ENCODE data around the gene STYXL2.
A peak's percentile ranks its signal among the peaks of the same experiment; 100 is the strongest.

The STYXL2 gene

DNA sequence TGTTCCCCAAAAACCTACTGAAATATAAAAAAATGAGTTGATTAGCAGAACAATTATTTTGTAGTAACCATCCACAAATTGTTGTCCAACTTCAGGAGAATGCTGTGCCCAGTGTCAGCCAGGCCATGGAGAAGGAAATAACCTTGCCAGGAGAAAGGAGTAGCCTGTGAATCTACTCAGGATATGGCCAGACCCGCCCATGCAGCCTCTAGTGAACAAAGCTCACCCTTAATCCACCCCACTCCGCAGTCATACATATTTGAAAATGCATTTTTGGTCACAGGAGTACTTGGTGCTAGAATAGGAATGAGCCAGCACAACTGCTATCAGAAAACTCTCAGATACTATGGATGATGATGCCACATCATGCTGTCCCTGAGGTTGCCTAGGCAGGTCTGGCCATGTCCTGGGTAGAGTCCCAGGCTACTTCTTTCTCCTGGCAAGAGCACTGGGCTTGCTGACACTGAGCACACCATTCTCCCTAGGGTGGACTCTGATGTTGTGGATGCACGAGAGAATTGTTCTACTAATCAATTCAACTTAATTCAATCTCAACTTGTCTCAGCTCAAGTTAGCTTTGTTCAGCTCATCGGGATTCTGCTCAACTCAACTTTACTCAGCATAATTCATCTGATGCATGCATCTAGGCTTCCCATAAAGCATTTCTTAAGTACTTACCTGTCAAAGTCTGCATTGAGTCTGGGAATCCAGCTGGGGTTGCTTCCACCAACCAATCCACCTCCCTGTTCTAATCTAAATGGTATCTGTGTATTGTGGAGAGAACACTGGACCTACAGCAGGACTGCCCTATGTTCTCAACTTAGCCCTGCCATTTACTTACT lies 18.2 kb downstream of the STYXL2 start:
- no peak for DNase-seq

DNA sequence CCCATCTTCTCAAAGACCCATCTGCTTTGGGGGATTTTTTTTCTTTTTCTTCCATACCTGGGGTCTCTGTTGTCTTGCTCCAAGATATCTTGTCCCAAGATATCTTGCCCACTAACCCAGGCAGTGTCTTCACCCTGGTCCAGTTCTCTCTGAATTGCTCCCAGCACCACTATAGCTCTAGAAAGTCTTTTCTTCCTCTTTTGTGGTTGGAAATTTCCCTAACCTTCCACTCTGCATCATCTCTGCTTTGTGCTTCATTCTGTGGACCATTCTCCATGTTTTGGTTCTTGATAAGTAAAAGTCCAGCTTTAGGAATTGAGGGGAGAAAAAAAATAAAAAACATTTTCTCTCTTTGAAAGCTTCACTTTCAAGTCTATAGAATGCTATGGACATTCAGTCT lies 20.9 kb downstream of the STYXL2 start:
- DNase-seq = no peak

DNA sequence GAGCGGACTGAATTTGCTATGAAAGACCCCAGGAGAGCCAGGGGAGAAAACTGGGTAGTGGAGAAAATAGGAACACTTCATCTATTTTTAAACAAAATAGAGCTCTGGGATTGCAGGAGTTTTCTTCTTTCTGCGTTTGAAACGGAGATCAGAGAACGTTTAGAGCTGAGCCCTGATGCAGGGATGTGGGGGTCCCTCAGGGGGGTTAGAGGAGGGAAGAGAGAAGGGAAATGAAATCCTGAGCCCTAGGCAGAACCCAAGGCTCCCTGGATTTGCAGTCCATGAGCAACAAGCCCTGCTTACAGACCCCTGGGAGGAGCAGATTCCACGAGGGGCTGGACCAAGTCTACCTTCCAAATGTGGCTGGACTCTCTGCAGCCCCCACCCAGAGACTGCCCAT lies 21.8 kb downstream of the STYXL2 start:
- no peak for DNase-seq

DNA sequence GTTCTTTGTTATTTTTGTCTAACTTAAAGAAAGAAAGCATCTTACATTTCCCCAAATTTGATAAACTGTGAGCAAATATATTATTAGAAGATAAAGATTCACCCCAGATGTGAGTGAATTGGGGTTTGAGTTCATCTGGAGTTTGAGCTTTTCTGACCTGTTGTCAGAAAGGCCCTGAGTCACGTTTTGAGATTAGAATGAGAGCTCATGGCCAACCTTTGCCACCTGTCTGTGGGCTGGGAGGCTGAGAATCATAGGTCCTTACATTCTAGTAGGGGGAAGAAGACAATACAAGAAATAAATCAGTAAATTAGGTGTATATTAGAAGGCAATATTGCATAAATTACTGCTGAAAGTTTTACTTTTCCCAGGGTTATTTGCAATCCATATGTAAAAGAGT lies 22.3 kb downstream of the STYXL2 start:
- no peak for DNase-seq

DNA sequence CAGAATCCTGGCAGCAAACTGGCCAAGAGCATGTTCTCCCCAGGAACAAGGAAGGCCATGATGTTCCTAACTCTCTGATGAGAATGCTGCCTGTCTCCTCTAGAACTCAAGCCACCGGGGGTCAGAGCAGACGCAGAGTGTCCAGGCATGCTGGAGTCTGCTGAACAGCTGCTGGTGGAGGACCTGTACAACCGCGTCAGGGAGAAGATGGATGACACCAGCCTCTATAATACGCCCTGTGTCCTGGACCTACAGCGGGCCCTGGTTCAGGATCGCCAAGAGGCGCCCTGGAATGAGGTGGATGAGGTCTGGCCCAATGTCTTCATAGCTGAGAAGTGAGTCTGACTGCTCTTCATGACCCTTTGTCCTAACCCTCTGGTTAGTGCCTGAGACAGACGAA lies 23.4 kb downstream of the STYXL2 start:
- DNase-seq = no peak

DNA sequence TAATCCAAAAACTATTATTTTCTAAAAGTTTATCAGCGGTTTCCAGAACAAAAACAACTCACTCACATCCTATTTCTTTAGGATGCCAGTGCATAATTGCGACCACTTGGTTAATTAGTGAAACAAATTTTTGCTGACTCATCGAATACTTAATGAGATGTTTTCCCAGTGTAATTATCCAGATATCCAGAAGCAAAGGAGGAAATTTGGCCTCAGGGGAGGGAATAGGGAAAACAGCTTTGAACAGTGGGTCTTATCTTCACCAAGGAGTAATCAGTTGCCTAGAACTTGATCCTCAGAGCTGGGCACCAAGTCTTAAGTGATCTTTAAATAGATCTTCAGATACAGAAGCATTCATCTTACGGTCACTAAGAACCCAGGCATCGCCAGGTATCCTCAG lies 24.3 kb downstream of the STYXL2 start:
- no peak for DNase-seq

DNA sequence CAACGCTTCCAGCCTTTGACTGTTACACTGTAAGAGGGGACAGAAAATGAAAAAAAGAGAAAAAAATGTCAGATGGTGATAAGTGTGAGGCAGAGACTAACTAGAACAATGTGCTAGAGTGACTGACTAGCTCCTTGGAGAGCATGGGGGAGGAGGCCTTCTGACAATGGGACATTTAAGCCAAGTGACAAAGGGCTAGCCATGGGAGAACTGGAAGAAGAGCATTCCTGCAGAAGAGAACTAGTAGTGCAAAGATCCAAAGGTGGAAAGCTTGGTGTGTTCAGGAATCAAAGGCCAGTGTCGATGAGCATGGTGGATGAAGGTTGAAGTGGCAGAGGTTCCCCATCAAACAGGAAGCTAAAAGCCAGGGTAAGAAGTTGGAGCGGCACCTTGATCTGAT lies 25.8 kb downstream of the STYXL2 start:
- no peak for DNase-seq

DNA sequence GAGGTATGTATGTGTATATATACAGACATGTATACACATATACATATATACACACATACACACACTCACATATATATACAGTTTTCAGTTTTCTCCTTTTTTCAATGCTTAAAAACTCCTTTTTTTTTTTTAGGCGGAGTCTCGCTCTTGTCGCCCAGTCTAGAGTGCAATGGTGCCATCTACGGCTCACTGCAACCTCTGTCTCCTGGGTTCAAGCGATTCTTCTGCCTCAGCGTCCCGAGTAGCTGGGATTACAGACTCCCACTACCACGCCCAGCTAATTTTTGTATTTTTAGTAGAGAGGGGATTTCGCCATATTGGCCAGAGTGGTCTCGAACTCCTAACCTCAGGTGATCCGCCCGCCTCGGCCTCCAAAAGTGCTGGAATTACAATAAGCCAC lies 27.0 kb downstream of the STYXL2 start:
- no peak for DNase-seq

DNA sequence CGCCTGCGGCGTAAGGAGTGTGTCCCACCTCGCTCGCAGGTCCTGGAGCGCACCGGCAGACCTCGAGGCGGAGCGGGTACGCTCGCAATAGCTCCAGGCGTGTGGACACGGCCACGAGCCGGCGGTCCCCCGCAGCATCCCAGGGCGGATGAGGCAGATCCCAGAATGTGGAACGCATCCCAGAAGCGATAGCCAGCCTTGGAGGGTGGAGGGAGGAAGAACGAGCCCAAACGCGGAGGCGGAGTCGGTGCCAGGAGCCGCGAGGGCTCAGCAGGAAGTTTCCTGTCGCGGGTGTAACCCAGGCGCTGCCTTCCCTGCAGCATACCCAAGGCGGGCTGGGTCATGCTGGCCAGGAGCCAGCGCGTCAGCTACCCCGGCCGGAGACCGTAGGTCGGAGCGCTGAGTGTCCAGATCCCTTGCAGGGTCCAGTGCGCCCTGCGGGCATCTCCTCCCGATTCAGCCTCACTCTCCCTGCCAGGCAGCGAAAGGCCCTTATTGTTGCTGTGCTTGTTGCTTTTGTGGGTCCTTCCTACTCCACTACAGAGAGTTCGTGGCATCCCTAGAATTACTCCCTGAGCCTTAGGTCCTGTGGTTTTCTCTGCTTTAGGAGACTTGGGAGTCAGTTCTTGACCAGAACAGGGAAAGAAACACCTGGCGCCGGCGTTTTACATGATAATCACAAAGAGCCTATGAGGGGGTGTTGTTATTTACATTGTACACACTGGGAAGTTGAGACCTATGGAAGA lies 27.7 kb downstream of the STYXL2 start:
- DNase-seq = peak; percentile 12

DNA sequence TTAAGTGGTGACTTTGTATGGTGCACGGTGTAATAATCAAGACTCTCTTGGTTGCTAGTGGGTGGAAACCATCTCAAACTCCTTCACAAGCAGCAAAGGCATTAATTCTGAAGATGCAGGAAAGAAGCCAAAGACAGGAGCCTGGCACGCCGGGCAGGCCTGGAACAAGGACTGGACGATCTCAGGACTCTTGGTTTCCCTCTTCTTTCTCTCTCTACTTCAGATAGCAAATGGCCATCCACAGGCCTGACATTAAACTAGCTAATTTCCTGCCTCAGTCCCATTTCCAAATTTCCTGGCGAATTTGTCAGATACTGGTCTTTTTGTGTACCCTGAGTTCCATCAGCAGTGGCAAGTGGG lies 28.2 kb downstream of the STYXL2 start:
- DNase-seq = no peak

DNA sequence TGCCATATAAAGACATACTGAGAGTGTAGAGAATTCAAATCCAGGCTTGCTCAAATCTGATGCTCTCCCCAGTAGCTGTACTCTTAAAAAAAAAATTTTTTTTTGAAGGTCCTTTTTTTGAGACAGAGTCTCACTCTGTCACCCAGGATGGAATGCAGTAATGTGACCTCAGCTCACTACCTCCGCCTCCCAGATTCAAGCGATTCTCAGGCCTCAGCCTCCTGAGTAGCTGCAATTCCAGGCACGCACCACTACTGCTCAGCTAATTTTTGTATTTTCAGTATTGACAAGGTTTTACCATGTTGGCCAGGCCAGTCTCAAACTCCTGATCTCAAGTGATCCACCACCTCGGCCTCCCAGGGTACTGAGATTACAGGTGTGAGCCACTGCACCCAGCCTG lies 28.7 kb downstream of the STYXL2 start:
- DNase-seq = no peak

DNA sequence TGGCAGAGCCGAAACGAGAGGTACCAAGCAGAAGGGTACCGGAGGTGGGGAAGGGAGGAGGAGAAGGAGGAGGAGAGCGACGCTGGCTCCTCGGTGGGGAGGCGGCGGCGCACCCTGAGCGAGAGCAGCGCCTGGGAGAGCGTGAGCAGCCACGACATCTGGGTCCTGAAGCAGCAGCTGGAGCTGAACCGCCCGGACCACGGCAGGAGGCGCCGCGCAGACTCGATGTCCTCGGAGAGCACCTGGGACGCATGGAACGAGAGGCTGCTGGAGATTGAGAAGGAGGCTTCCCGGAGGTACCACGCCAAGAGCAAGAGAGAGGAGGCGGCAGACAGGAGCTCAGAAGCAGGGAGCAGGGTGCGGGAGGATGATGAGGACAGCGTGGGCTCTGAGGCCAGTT lies 32.4 kb downstream of the STYXL2 start:
- no peak for DNase-seq

DNA sequence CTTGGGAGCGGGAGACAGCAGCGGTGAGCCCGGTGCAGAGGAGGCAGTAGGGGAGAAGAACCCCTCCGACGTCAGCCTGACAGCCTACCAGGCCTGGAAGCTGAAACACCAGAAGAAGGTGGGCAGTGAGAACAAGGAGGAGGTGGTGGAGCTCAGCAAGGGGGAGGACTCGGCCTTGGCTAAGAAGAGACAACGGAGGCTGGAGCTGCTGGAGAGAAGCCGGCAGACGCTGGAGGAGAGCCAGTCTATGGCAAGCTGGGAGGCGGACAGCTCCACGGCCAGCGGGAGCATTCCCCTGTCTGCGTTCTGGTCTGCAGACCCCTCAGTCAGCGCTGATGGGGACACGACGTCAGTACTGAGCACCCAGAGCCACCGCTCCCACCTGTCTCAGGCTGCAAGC lies 32.9 kb downstream of the STYXL2 start:
- DNase-seq = no peak

DNA sequence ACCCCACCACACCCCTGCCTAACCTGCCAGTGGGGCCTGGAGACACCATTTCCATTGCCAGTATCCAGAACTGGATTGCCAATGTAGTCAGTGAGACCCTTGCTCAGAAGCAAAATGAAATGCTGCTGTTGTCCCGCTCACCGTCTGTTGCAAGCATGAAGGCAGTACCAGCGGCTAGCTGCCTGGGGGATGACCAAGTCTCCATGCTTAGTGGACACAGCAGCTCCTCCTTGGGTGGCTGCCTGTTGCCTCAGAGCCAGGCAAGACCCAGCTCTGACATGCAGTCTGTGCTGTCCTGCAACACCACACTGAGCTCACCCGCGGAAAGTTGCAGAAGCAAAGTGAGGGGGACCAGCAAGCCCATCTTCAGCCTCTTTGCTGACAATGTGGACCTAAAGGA lies 33.4 kb downstream of the STYXL2 start:
- DNase-seq = no peak

DNA sequence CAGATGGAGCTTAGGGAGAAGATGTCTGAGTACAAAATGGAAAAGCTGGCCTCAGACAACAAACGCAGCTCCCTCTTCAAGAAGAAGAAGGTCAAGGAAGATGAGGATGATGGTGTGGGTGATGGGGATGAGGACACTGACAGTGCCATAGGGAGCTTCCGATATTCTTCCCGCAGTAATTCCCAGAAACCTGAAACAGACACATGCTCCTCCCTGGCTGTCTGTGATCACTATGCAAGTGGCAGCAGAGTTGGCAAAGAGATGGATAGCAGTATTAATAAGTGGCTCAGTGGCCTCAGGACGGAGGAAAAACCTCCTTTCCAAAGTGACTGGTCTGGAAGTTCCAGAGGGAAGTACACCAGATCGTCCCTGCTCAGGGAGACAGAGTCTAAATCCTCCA lies 33.8 kb downstream of the STYXL2 start:
- DNase-seq = no peak

DNA sequence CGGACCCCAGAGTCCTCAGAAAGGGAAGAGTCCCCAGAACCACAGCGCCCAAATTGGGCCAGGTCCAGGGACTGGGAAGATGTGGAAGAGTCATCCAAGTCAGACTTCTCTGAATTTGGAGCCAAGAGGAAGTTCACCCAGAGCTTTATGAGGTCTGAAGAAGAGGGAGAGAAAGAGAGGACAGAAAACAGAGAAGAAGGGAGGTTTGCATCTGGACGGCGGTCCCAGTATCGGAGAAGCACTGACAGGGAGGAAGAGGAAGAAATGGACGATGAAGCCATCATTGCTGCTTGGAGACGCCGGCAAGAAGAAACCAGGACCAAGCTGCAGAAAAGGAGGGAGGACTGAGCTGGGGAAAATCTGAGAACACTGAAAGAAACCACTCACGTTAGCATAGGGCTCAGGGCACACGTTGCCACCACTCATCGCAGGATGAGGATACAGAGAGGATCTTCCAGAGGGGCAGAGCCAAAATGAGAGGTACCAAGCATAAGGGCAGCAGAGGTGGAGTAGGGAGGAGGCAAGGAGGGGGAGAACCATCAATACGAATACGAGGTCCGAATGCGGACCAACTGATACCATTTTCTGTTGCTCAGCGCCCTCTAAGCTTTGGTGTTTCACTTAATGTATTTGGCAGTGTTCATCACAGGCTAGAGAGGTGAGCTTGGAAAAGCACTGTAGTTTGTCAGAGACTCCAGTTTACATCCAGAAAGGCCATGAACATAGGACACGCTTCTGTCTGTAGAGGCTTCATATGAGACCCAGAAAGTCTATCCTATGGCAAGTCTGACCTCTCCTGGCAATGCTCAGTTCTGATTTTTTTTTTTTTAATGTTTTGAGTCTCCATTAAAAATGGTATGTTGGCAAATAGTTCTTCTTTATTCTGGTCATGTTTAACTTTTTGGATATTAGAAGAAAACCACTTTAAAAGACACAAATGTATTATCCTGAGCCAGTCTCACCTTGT lies 34.7 kb downstream of the STYXL2 start:
- no peak for DNase-seq

DNA sequence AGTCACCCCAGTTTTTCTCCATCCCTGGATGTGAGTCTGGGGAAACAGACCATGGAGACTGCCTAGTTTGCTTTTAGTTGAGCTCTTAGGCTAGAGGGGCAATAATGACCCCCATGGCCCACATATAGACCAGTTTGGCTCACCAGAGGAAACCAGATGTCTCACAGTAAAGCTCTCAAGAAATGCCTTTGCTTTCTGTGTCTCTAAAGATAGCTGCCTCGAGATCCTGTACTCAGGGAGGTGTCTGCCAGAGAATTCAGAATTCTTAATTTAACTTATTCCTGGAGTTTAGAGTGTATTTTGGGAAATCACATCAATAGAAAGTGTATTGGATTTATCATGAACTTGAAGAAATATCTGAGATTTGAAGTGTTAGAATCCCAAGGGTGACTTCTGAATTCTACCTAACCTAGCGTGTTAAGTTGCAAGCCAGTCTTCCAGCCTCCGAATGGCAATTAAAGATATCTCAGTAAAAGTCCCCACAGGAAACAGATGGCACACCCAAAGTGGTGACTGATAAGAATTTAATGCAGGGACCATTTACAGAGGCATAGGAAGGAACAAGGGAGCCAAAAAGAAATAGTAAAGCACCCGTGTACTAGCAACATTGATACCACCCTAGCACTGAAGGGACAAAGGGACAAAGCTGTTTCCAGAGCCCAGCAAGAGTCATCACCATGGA lies 37.1 kb downstream of the STYXL2 start:
- DNase-seq = no peak

DNA sequence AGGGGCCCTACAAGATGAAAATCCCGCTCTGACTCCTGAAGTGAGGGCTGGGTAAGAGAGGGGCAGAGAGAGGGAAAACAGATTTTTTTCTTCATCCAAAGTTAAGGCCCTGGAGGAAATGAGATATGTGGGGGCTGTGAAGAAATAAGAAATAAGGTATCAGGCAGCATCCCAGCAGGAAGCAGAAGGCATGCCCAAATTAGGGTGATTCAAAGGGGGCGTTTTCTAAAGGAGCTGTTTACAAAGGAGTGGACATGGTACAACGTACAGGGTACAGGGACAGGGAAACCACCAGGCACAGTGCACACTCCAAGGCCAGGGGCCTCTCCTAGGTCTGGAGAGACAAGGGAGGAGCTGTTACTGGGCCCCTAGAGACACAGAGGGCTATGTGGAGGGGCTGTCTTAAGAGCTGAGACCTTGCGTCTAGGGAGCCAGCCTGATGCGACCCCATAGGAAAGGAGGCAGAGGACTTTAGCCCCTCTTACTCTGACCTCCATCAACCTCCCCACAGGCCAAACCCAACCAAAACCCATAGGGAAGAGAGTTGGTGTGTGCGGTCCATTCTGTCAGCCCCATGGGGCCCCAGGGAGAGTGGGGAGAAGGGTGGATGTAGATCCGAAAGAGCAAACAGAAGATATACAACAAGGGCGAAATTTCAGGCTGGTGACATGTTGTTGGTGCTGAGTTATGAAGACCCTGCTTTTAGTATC lies 38.6 kb downstream of the STYXL2 start:
- DNase-seq = no peak

DNA sequence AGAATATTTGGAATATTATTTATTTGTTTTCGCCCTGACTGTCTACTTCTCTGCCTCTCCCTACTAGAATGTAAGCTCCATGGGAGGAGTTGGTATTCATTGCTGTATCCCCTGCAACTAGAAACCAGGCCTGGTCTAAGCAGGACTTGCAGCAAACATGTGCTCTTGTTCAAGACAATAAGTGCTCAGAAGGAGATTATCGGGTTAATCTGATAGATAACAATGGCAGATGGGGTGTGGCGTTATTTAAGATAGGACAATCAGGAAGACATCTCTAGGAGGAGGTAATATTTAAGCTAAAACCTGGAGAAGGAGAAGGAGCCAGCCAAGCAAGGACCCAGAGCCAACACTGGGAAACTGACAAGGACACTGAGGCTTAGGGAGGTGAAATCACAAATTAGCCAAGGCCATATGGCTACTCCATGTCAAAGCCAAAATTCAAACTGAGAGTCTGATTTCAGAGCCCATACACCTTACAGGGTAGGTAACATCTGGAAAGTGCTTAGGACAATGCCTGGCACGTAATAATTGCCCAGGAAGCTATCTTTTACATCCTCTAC lies 41.5 kb downstream of the STYXL2 start:
- DNase-seq = no peak

DNA sequence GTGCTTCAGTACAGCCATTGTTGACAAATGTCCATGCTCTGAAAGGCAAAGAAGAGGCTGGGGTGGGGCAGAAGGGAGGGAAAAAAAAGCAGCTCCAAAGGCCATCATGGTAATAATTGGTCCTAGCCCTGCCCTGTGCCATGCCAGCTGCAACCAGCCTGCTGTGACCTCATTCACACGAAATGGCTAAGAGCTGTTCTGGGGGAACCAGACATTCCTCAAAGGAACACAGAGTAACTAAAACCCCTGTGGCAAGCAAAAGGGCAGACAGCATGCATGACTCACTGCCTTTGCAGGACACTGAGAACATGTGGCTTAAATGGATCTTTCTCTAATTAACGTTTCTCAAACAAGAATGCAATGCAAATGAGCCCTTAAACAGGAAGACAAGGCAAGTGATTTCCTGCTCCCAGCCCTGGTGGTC lies 42.3 kb downstream of the STYXL2 start:
- no peak for DNase-seq

DNA sequence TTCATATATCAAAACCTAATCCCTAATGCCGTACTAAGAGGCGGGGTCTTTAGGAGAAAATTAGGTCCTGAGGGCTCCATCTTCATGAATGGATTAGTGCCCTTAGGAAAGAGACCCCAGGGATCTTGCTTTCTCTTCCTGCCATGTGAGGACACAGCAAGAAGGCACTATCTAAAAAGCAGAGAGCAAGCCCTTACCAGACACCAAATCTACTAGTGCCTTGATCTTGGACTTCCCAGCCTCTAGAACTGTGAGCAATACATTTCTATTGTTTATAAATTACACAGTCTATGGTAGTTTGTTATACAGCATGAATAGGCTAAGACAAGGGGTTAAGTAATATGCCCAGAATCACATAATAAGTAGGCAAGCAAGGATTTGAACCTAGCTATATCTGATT lies 42.9 kb downstream of the STYXL2 start:
- no peak for DNase-seq

DNA sequence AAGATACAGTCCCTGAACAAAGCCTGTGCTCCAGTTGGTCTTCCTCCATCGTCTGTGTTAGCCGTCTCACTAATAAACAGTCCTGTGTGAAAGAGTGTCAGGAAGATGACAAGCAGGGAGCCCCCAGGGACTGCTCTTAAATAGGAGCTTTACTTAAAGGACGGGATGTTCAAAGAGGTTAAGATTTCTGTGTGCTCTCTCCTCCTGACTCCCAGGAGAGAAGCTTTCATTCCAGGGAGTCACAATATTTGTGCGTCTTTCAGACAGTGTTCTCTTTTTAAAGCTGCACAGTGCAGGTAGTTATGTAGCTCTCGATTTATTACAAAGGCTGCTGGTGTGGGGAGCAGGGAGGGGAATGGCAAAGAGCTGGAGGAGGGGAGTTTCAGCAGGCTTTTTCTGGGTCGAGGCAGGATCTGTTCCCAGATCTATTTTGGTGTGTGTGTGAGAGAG lies 43.5 kb downstream of the STYXL2 start:
- no peak for DNase-seq
